Limb (tissue), 2 donors: ENCODE data around the gene CDH4.

Source experiments
- DNase-seq, 2 donors: peaks; one replicate each; pipeline ENCODE4 v3.0.0-alpha.2; 2016; ENCODE audit errors: extremely low spot score in 2 of 2

CDH4 gene

DNA sequence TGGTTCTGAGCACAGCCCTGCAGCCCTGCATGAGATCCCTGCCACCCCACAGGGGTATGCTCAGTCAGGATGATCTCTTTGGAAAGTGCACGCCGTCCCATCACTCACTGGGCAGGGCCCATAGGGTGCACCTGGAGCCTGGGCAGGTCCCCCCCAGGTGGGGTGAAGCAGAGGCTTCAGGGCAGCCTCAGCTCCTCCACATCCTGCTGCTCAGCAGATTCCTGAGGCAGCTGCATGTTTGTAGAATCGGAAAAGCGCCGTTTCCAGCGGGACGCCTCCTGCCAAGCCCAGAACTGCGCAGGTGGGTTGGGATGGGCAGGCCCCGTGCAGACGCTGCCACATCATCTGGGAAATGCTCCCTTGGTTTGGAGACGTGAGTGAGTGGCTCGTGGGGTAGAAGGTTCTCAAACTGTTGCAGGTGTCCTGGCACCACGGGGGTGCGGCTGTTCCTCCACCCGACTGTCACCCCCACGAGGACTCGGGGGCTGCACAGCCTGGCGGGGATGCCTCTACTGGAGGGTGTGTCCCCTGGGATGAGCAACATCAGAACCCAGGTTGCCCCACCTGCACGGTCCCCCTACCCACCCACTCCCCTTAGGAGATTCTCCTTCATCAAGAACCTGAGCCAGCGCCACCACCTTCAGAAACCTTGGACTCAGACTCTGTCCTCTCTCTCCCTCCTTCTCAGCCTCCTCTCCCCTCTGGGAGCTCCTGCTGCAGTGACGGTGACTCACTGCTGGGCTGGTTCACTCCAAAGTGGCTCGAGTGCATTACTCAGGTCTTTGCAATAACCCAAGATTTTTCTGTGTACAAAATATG lies 479.5 kb downstream of the CDH4 start:
- DNase-seq, result no peak

DNA sequence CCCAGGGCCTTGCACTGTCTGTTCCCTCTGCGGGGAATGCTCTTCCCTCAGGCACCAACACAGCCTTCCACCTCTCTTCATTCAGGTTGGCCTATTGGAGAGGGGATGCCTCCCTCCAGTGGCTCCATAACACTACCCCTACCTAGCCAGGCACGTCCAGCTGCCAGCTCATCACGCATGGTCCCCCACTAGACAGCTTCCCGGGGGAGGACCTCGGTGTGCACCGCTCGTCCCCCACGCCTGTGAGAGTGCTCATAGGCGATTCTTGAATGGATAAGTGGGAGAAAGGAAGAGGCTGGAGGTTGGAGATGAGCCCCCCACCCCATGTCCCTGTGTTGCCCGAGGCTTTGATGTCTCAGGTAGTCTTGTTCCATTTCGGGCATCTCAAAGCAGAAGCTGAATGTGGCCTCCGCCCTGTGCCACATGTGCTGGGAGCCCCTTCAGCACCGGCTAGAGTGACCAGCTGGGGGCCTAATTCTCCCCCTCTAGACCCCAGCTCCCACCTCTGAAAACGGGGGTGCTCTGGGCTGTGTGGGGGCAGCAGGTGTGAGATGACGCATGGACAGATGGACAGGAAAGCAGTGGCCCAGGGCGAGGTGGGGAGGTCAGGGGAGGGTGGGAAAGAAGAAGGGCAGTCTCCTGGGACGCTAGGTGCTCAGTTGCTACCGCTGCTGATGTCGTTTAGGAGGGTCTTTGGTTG lies 480.6 kb downstream of the CDH4 start:
- no peak for DNase-seq

DNA sequence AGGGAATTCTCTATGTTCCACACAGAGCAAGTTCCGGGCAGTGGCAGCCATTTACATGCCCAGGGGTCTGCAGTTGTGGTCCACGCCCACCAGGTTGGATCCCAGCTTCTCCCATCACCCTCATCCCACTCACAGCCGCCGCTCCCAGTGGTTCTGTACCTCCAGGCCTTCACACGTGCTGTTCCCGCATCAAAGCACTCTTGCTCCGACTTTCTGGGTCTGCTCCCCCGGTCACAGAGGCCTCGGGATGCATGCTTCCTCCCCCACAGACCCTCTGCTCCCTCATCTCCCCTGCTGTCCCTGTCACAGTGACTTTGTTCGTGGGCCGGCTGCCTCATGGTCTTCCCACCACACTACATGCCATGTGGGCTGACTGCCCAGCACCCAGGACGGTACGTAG lies 481.2 kb downstream of the CDH4 start:
- DNase-seq, result no peak

DNA sequence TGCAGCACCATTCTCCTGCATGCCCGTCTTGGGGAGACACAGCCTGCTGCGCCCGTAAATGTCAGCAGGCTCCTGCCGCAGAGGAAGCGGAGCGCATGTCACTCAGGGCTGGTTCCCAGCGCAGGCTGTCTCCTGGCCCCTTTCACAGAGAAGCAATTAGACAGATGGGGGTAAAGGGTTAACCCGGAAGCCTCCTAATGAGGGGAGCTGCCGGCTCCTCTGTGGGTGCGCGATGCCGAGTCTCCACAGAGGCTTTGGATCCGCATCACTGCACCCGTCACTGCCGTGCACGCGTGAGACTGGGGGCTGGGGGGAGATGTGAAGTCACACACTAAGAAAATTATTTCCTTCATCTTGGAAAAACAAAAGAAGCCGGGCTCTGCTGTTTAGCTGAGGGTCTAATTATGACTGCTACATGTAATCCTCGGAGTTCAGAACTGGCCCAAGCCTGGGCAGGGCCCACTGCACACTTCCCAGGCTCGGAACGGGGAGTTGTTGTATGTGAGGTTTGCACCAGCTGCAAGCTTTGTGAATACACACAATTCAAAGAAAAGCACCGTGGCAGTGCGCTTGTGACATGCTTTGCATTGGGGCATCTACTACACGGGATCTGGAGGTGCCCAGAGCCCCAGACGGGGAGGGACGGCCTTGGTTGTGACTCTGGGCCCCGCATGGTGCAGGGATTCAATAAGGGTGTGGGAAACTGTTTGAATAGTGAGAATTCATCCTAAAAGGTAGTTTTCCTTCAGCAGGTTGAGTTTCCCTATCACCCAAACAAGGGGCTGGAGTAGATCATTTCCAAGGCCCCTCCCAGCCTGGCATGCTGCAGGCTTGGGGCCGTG lies 482.1 kb downstream of the CDH4 start:
- DNase-seq, result no peak

GRCh38 chr20:61734733-61735502 lies 482.9 kb downstream of the CDH4 start:
- DNase-seq, result no peak

GRCh38 chr20:61735503-61735785 lies 483.4 kb downstream of the CDH4 start:
- no peak for DNase-seq

GRCh38 chr20:61736001-61736635 lies 484.1 kb downstream of the CDH4 start:
- no peak for DNase-seq

DNA sequence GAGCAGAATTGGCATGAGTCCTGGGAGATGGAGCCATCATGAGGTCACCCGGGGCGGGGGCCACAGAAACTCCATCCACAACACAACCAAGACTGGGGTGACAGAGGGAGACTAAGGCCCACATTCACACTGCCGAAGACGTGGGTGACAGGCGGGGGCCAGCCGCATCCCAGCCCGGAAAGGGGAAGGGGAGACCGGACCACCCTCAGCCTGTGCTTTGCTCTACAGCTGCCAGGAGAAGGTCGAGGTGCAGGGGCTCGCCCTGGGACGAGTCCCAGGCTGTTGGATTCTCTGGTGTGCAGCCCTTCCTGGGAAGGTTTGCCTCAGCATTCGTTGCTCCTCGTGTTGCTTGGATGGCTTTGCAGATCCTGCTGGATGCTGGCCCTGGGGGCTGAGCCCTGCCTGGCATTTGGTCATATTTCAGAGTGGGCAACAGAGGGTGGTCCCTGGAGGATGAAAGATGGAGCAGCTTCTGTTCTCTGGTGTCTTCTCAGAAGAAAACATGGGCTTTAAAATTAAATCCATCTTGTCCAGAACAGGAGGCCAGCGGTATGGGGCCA lies 484.8 kb downstream of the CDH4 start:
- no peak for DNase-seq

DNA sequence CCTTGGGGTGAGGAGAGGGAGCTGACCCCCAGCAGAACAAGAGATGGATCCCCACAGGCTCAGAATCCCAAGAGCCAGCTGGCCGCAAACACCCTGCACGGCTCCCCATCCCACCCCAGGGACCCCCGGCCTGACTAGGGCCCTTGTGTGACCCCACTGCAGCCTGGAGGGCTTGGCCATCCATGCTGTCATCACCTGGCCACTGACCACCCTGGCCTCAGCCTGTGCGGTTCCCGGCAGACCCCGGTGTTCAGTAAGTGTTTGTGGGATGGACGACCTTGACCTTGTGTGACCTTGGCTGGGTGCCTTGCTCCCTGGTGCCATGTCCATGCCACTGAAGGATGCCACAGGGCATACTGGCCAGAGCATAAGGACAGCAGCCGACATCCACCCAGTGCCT lies 485.3 kb downstream of the CDH4 start:
- no peak for DNase-seq

DNA sequence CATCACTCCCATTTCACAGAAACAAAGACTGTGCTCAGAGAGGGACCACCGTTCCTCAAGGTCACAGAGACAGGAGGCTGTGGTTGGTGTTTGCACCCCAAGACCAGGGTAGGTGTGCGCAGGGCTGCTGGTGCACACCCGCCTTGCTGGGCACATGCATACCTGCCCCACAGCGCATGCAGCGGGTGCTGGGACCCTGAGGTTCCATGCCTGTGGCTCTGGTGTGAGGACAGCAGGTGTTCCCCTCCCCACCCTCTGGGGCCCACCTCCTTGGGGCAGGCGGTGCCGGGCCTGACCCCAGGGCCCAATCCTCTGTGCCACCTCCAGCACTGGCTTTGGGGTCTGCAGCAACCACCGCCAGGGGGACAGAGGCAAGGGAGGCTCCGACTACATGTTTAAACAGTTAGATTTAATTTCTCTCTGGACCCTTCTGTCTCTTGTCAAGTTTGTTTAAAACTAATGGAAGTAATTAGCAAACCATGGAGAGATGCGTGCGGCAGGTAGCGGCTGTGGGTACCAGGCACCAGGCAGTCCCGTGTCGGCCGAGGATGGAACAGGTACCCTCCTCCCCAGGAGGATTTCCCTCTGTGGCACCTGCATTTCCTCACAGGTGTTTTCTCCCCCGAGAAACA lies 485.9 kb downstream of the CDH4 start:
- DNase-seq, result no peak

DNA sequence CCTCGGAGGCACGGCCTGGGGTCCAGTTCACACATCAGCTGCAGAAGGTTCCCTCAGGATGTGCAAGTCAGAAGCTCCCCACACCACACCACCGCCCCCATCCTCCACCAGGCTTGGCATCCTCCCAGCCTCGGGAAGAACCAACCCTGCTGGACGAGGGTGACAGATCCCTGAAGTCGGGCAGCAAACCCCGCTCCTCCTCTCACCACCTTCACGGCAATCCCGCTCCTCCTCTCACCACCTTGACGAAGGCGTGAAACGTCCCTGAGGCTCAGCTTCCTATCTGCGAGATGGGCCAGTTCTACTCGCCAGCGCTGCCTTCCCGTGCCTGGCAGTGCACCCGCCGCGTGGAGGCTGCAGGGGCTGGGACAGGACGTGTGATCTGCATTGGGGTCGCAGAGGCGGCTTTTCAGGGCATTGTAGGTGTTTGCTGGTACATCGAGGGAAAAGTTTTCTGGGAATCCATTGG lies 486.6 kb downstream of the CDH4 start:
- DNase-seq, result no peak

GRCh38 chr20:61739086-61739831 lies 487.2 kb downstream of the CDH4 start:
- DNase-seq, result no peak

DNA sequence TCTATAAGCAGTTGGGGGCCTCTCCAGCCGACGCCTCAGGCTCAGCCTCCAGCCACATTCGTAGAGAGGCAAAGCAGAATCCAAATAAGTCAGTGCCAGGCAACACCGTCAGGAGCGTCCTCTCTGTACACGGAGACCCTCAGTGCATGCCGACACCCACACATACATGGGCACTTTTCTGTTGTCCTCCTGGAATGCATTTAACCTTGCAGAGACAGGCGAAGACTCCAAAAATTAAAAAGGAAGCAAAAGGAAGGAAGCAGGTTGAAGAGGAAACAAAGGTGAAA lies 487.7 kb downstream of the CDH4 start:
- no peak for DNase-seq

- no peak for DNase-seq
These were observed 490.2 kb downstream of the CDH4 start for GRCh38 chr20:61742097-61742825.

- DNase-seq, result no peak
These were observed 491.5 kb downstream of the CDH4 start for GRCh38 chr20:61743606-61744005.

- no peak for DNase-seq
These were observed 492.8 kb downstream of the CDH4 start for GRCh38 chr20:61744691-61745396.

- DNase-seq, result no peak
These were observed 493.5 kb downstream of the CDH4 start for GRCh38 chr20:61745397-61746146.
